Retinal pigment epithelial cell (primary cell): ENCODE measurements around the gene NDUFAF2.

Experiments used
- DNase-seq: peaks from one replicate; pipeline ENCODE4 v3.0.0-alpha.2; 2010; ENCODE audit warnings: low read depth
- H3K4me3 ChIP-seq: 2 replicates; pipeline ENCODE4 v1.5.1; 2011; ENCODE audit warnings: mild to moderate bottlenecking, low read length, control low read depth, moderate library complexity
- TF ChIP-seq, protein P1 (sequence below): conservative IDR thresholded peaks from 2 replicates; pipeline ENCODE4 v1.5.1; 2011; ENCODE audit warnings: low read depth, low read length, control low read depth, inconsistent platforms

Gene NDUFAF2

GRCh38 chr5:61198606-61199005 lies 253.6 kb downstream of the NDUFAF2 start:
- no peak for DNase-seq
- TF ChIP-seq, protein P1, sequence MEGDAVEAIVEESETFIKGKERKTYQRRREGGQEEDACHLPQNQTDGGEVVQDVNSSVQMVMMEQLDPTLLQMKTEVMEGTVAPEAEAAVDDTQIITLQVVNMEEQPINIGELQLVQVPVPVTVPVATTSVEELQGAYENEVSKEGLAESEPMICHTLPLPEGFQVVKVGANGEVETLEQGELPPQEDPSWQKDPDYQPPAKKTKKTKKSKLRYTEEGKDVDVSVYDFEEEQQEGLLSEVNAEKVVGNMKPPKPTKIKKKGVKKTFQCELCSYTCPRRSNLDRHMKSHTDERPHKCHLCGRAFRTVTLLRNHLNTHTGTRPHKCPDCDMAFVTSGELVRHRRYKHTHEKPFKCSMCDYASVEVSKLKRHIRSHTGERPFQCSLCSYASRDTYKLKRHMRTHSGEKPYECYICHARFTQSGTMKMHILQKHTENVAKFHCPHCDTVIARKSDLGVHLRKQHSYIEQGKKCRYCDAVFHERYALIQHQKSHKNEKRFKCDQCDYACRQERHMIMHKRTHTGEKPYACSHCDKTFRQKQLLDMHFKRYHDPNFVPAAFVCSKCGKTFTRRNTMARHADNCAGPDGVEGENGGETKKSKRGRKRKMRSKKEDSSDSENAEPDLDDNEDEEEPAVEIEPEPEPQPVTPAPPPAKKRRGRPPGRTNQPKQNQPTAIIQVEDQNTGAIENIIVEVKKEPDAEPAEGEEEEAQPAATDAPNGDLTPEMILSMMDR, result no peak
- H3K4me3 ChIP-seq, result no peak overlapping the region

GRCh38 chr5:61200582-61201155 lies 255.7 kb downstream of the NDUFAF2 start:
- DNase-seq, result no peak
- H3K4me3 ChIP-seq, result no peak overlapping the region
- TF ChIP-seq, protein P1, result no peak

GRCh38 chr5:61202213-61202612 lies 257.2 kb downstream of the NDUFAF2 start:
- TF ChIP-seq, protein P1, result no peak
- DNase-seq, result no peak
- H3K4me3 ChIP-seq, result no peak overlapping the region
